Epithelial cell of esophagus (primary cell): ENCODE measurements around the gene SALL4.
"Not testable (repeated sequence)": the region's sequence is repeated elsewhere in the genome, so short reads cannot be mapped to it uniquely, and the experiment has no call there.

ENCODE experiments used
- DNase-seq: peaks from one replicate; pipeline ENCODE4 v3.0.0; 2010; ENCODE audit warnings: low read depth
- H3K4me3 ChIP-seq: 2 replicates; pipeline ENCODE4 v1.5.1; 2011; ENCODE audit warnings: mild to moderate bottlenecking, low read length, control low read depth
- TF ChIP-seq, protein P1 (sequence below): IDR thresholded peaks from 2 replicates; pipeline ENCODE4 v1.5.1; 2011; ENCODE audit warnings: low read depth, mild to moderate bottlenecking, low read length, control low read depth, inconsistent platforms; ENCODE audit not compliant: insufficient read depth; ENCODE audit errors: missing control alignments

The SALL4 gene

DNA sequence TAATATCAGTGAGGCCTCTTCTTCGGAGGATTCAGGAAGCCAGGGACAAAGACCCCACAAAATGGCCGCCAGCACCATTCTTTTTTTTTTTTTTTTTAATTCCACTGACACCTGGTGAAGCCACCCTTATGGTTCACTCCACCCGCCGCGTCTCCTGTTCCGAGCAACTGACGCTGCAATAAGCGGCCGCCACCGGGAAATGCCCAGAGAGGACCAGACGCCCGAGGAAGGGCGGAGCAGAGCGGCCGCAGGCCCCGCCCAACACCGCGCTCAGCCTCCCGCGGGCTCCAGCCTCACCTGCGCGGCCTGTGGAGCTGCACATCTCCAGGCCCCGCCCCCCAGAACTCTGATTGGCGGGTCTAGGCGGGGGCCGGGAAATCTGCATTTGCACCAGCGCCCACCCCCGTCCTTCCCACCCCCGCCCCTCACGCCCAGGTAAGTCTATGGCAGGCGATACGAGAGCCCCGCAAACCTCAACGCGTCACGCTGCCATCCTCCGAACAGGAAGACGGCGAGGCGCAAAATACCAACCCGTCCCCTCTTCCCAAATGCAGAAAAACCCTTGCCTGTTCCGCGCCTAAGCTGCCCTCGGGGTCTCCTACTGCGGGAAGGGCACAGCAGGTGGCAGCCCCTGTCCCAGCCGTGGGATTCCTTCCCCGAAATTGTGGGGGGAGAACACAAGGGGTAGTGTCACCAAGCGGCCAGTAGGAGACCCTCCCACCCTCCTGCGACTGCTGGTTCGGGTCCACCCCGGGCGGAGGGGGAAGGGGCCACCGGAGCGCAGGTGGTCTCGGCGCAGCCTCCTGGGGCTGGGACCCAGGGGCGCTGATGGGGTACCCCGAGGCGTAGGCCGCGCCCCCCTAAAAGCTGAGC, 35.1 kb downstream of the SALL4 start:
- TF ChIP-seq, protein P1, sequence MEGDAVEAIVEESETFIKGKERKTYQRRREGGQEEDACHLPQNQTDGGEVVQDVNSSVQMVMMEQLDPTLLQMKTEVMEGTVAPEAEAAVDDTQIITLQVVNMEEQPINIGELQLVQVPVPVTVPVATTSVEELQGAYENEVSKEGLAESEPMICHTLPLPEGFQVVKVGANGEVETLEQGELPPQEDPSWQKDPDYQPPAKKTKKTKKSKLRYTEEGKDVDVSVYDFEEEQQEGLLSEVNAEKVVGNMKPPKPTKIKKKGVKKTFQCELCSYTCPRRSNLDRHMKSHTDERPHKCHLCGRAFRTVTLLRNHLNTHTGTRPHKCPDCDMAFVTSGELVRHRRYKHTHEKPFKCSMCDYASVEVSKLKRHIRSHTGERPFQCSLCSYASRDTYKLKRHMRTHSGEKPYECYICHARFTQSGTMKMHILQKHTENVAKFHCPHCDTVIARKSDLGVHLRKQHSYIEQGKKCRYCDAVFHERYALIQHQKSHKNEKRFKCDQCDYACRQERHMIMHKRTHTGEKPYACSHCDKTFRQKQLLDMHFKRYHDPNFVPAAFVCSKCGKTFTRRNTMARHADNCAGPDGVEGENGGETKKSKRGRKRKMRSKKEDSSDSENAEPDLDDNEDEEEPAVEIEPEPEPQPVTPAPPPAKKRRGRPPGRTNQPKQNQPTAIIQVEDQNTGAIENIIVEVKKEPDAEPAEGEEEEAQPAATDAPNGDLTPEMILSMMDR = peak; percentile 32
- peak; percentile 86 for DNase-seq
- peak overlapping the region; percentile 68 for H3K4me3 ChIP-seq

DNA sequence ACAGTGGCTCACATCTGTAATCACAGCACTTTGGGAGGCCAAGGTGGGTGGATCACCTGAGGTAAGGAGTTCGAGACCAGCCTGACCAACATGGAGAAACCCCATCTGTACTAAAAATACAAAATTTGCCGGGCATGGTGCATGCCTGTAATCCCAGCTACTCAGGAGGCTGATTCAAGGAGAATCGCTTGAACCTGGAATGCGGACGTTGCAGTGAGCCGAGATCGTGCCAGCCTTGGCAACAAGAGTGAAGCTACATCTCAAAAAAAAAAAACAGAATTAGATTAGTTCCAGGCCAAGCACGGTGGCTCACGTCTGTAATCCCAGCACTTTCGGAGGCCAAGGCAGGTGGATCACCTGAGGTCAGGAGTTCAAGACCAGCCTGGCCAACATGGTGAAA, 36.9 kb downstream of the SALL4 start:
- DNase-seq, H3K4me3 ChIP-seq: not testable (repeated sequence)

DNA sequence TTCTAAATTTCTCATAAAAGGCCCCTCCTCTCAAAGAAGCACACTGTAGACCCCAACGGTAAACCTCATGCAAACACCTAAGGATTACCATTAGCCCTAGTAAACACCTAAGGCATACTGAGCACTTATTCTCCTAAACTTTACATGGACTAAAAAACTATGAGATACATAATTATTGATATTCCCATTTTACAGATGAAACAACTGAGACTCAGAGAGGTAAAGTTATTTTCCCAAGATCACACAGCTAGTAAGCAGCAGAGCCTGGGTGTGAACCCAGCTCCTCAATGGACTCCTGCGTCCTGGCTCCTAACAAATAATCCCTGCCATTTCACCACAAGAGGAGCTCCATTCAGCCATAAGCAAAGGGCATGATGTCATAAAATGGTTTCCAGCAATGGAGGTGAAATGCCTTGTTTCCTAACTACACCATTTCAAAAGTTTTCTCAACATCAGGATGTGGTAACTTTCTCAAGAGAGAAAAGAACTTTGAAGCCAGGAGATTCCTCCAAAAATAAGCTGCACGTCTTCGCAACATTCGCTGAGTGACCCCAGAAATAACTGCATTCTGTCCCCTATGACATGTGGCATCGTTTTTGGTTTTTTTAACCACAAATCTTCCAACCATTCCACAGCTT, 38.2 kb downstream of the SALL4 start:
- DNase-seq = no peak

DNA sequence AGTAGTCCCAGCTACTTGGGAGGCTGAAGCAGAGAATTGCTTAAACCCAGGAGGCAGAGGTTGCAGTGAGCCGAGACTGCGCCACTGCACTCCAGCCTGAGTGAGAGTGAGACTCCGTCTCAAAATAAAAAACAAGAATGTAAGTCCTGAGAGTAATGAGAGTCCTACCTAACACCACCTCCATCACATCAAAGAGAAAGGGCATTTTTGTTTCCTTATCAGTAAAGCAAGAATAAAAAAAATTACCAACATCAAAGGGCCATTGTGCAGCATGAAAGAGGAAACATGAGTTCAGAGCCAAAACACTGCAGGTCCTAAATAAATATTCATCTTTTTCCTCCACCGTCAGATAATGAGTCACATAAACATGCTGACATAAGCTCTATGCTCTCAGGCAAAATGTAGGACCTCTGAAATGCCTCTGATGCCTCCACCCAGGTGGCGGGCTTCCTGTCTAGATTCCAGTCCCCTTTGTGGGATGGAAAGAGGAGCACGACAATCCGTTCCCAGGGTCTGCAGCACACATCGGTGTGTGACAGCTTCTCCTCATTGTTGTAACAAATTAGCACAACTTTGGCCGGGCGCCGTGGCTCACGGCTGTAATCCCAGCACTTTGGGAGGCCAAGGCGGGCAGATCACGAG, 41.3 kb downstream of the SALL4 start:
- H3K4me3 ChIP-seq = no peak overlapping the region
- peak; percentile 52 for DNase-seq
- TF ChIP-seq, protein P1 = no peak

More for the DNA sequence above, 38.2 kb downstream of the SALL4 start:
- H3K4me3 ChIP-seq = no peak overlapping the region
- TF ChIP-seq, protein P1 = no peak

DNA sequence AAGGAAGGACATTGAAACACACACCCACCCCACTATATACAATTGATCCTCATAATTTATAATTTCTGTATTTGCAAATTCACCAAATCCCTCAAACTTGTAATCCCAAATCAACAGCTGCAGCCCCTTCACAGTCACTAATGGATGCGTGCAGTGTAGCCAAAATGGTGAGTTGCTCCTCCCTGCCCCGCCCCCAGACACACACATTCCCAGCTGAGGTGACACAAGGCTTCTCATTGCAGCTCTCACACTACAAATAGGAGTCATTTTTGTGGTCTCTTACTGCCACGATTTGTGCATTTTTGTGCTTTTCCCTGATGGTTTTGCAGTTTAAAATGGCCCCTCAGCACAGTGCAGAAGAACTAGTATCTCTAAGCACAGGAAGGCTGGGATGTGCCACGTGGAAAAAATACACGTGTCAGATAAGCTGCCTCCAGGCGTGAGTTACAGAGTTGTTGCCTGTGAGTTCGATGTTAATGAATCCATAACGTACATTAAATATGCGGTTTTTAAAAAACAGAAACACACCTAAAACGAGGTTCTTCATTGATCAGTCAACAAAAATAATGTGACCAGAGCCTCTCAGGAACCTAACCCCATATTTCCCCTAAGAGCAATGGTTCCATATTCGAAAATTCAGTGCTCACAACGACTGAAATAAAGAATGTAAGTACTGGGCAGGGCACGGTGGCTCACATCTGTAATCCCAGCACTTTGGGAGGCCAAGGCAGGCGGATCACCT, 42.4 kb downstream of the SALL4 start:
- no peak for DNase-seq
- TF ChIP-seq, protein P1 = no peak
- H3K4me3 ChIP-seq = no peak overlapping the region

DNA sequence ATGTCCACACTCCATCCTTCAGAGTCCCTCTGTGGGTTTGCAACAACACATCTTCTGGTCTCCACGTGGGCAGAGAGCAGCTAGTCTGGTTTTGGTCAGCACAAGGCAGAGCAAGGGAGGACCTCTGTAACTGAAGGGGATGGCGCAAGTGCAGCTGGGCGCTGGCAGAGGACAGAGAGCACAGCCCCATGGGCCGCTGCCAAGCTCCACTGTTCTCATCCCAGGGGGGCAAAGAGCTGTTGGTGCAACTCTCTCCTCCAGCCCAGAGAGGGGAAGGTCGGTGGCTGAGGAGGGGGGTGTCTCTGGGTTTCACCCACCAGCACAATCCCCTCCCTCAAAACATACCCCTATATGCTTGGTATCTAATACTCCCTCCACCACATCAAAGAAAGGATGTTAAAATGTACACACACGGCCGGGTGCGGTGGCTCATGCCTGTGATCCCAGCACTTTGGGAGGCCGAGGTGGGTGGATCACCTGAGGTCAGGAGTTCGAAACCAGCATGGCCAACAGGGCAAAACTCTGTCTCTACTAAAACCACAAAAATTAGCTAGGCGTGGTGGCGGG, 43.3 kb downstream of the SALL4 start:
- TF ChIP-seq, protein P1 = no peak
- H3K4me3 ChIP-seq = no peak overlapping the region
- no peak for DNase-seq

DNA sequence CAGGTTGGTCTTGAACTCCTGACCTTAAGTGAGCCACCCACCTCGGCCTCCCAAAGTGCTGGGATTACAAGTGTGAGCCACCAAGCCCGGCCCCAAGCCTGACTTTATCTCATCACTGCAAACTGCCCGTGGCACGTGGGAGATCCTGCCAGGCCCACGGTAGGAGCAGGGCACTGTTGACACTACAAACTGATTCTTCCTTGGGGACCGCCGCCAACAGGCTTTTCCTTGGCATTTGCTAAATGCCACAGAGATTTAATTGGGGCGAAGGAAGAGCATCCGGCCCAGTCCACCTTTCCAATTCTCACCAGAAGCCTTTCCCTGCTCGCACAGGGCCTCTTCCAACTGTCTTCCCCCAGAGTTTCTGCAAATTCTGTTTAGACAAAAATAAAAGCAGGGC, 45.1 kb downstream of the SALL4 start:
- no peak overlapping the region for H3K4me3 ChIP-seq
- TF ChIP-seq, protein P1 = no peak
- no peak for DNase-seq
